C4-2B (cell line): ENCODE measurements around the gene ANKRD9.

Experiments used
- H3K27ac ChIP-seq: fragments of 450-650 bp; 2 replicates; pipeline ENCODE4 v1.5.1; 2017
- ZFX ChIP-seq: fragments of 450-650 bp; IDR thresholded peaks from 2 replicates; pipeline ENCODE4 v1.6.1; 2017
- TF ChIP-seq, protein P1 (sequence below): fragments of 450-650 bp; conservative IDR thresholded peaks from 2 replicates; pipeline ENCODE4 v1.5.1; 2017; ENCODE audit warnings: mild to moderate bottlenecking

Gene ANKRD9

DNA sequence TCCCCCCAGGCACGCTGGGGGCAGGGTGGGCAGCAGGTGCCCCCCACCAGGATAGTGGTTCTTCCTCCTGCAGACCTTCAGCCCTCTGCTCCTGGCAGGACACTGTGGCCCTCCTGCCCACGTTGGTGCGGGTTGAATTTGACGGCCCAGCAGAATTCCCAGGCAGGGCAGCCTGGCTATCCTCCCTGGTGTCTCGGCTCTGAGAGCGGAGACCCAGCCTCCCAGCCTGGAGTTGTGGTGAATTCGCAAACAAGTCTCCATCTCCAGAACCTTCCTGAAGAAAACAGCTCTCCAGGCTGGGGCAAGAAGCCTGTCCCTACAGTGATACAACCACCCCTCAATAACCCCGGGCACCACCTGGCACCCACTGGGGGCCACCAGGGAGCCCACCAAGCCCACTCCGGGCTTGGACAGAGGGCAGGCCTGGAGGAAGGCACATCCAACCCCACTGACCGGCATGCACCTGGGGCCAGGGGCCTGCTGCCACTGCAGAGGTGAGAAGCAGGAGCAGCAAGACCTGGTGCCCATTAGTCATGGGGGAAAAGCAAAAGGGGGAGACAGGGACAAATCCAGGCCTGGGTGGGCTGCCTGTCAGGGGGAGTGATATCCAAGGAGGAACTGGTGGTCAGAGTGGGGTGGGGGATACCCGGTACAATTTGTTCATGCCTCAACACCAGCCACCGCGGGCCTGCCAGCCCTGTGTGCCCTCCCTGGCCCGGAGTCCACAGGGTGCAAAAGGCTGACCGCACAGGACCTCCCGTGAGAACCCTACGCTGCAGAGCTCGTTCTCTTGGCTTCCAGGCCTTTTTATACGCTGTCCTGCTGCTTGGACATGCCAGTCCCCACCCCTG lies 3.6 kb downstream of the ANKRD9 start:
- no peak overlapping the region for H3K27ac ChIP-seq
- no peak for TF ChIP-seq ZFX
- TF ChIP-seq, protein P1, sequence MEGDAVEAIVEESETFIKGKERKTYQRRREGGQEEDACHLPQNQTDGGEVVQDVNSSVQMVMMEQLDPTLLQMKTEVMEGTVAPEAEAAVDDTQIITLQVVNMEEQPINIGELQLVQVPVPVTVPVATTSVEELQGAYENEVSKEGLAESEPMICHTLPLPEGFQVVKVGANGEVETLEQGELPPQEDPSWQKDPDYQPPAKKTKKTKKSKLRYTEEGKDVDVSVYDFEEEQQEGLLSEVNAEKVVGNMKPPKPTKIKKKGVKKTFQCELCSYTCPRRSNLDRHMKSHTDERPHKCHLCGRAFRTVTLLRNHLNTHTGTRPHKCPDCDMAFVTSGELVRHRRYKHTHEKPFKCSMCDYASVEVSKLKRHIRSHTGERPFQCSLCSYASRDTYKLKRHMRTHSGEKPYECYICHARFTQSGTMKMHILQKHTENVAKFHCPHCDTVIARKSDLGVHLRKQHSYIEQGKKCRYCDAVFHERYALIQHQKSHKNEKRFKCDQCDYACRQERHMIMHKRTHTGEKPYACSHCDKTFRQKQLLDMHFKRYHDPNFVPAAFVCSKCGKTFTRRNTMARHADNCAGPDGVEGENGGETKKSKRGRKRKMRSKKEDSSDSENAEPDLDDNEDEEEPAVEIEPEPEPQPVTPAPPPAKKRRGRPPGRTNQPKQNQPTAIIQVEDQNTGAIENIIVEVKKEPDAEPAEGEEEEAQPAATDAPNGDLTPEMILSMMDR, result no peak

DNA sequence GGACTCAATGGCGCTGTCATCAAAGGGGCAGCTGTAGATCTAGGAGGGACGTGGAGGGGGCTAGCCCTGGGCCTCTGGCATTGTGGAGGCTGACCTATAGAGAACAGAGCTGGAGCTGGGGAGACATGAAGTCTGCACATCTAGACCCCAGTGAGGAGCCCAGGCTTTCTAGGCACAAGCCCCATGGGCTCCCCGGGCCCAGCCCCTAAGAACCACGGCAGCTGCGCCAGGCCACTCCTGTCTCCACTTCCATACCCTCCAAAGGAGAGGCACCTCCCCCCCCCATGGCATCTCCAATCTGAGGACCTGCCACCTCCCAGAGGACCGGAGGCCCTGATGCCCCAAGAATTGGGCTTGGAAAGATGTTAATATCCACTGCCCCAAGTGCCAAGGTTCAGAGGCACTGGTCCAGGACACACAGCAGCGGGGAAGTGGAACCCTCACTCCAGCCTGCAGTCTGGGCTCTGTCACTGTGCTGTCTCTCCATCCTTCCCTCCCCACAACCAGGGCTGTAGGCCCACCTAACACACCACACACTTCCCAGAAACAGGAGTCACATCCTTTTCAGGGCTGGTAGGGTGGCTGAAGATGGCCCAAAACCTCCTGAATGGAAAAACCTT lies 4.5 kb downstream of the ANKRD9 start:
- TF ChIP-seq ZFX, result no peak
- TF ChIP-seq, protein P1, result no peak
- no peak overlapping the region for H3K27ac ChIP-seq

DNA sequence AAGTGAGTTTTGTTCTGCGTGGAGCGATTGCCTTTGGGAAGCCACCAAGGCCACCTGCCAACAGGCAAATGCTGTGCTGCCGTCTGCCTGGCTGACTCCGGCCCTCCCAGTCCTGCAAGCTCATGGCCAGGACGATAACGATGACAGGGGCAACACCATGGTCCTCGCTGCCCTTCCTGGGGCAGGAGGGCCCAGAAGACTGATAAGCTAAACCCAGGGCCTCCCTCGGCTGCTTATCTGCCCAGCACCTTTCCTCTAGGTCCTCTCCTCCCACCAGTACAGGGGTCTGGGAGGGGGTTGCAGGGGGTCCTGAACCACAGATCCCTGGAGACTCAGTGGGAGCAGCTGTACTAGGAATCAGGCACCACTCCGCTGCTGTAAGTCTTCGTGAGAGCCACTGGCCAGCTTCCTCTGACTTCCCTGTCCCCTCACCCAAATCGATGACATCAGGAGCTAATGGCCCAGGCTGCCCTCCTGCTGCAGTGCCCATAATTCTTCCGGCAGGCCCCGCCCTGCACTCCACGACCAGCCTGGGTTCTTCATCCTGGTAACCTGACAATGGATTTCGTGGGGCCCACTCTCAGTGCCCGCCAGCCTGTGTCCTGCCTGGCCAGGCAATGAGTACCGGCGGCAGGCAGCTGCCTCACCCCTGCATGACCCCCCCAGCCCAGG lies 5.1 kb downstream of the ANKRD9 start:
- H3K27ac ChIP-seq, result no peak overlapping the region
- no peak for TF ChIP-seq ZFX
- TF ChIP-seq, protein P1, result no peak

DNA sequence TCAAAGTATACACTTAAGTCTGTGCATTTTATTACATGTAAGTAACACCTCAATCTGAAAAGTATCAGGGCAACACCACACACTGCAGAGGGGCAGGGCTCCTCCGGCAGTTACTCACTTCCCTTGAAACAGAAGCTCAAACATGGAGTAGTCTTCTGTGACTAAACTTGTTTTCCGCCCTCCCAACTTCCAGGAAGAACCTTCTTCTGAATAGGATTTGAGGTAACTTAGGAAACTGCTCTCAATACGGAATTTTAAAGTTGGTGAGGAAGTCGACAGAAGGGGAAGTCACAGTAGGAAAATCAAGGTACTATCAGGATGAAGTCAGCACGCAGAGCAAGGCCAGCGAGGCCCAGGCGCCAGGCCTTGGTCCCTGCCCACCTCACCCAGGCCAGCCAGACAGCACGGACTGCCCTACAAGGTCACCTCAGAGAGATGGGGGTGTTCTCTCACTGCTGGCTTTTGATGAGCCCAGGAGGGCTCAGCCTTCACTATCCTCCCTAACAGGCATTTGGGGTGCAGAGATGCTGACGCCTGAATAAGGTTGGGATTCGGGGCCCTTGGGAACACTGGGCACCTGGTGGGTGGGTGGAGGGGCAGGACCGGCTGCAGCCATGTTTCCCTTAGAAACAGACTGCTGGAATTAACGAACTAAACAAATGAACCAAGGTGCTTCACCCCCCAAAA lies 5.8 kb downstream of the ANKRD9 start:
- no peak for TF ChIP-seq ZFX
- TF ChIP-seq, protein P1, result no peak
- H3K27ac ChIP-seq, result no peak overlapping the region

DNA sequence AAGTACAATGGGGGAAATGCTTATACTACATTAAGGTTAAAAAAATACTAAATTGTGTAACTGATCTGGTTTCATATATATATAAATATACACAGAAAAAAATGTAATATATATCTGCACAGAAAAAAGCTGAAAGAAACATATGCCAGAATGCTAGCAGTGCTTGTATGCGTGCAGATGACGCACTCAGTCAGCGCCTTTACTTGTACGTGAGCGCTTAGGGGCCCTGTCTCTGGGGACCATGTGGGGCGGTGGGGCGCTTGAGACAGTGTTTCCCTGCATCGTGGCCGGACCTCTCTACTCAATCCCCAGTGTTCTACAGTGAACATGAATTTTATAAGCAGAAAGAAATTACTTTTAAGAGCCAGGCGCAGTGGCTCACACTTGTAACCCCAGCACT lies 7.0 kb downstream of the ANKRD9 start:
- TF ChIP-seq, protein P1, result no peak
- TF ChIP-seq ZFX, result no peak
- no peak overlapping the region for H3K27ac ChIP-seq

DNA sequence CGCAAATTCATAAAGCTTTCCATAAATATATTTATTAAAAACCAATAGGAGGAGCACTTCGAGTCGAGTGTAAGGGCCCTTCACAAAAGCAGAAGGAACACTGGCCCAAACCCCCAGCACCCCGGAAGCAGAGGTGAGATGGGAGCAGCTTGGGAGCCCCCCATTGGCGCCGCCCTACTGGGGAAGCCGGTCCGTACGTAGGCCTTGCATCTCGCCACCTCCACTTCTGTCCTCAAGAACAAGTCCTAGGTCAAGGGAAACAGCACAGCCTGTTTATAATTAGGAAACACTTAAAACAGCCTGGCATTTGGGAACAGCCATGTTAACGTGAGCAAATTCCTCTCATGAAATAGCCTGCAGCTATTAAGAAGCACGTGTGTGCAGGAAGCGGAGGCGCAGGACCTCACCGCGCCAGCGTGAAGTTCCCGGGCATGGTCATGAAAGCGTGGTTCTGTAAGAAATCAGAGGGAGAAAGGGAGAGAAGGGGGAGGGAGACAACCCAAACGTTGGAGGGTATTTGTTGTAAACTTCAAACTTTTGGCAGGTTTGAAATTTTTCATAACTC lies 7.7 kb downstream of the ANKRD9 start:
- no peak overlapping the region for H3K27ac ChIP-seq
- TF ChIP-seq, protein P1, result peak; percentile 28
- no peak for TF ChIP-seq ZFX
